K562 (cell line): ENCODE results near the gene MICAL2. TPM values are rescaled to one million over a fixed set of nuclear protein-coding genes. Genes with fewer than 3 reads are reported as not detected.

ENCODE experiments used
- ATAC-seq: fragments of 200-7000 bp; cut with Tn5 transposase; 3 replicates; pipeline ENCODE4 v1.9.1; 2020; ENCODE audit warnings: moderate library complexity
- BruUV-seq: library from RNA; stranded (reverse); fragments of 400-500 nt; replicated peaks from 2 replicates; lab custom pipeline; 2021; lab: Mats Ljungman, UMichigan
- CTCF ChIA-PET: fragments of 300-600 bp; formaldehyde crosslinking; extraction: SDS; loops from one replicate; lab custom pipeline; 2021; ENCODE audit warnings: low intra/inter-chr PET ratio; lab: Yijun Ruan, JAX
- POLR2A ChIA-PET: fragments of 300-600, 350-650 bp; sonication (Branson Sonifier 250); formaldehyde crosslinking; extraction: SDS; loops from one replicate; lab custom pipeline; 2021; ENCODE audit warnings: antibody characterized with exemption, inconsistent platforms; lab: Yijun Ruan, JAX
- DNase-seq, 4 experiments: peaks; one replicate each; pipeline versions ENCODE4 v3.0.0 to v3.0.0-alpha.2; 2011 to 2018; ENCODE audit warnings: low spot score in 3 of 4, mixed read lengths in 3 of 4; ENCODE audit errors: extremely low read depth in 1 of 4
- FAIRE-seq: peaks from 2 replicates; lab custom pipeline; 2011; peaks lifted over from hg19 to GRCh38; lab: Jason Lieb, UNC
- H2AFZ ChIP-seq: 2 replicates; pipeline ENCODE4 v1.6.0; 2011; ENCODE audit warnings: low read depth, low read length, control low read depth, inconsistent platforms
- H3K27ac ChIP-seq: fragments of 200-600 bp; 3 replicates; pipeline ENCODE4 v1.8.0; 2011; ENCODE audit warnings: low read depth, mild to moderate bottlenecking, control low read depth, inconsistent platforms, low read length, moderate library complexity, mixed read lengths; ENCODE audit errors: extremely low read depth
- H3K27me3 ChIP-seq, 2 experiments: fragments of 300-600 bp in 1 of 2; 2 replicates in 1 of 2; 3 replicates in 1 of 2; pipeline versions ENCODE4 v1.6.0 to v1.8.0; 2011; ENCODE audit warnings: inconsistent platforms in 2 of 2, low read length in 2 of 2, mild to moderate bottlenecking in 1 of 2, mixed read lengths in 1 of 2, moderate library complexity in 1 of 2; ENCODE audit not compliant: control insufficient read depth in 2 of 2, insufficient read depth in 2 of 2
- H3K36me3 ChIP-seq: fragments of 300-600 bp; 3 replicates; pipeline ENCODE4 v1.8.0; 2011; ENCODE audit warnings: mild to moderate bottlenecking, low read length, inconsistent platforms; ENCODE audit not compliant: control insufficient read depth, insufficient read depth
- H3K4me1 ChIP-seq, 2 experiments: fragments of 200-600 bp in 1 of 2; replicated peaks in 1 of 2; 2 replicates in 1 of 2; 3 replicates in 1 of 2; pipeline versions ENCODE4 v1.5.1 to v1.8.0; 2011; ENCODE audit warnings: inconsistent platforms in 2 of 2, low read length in 2 of 2, mild to moderate bottlenecking in 1 of 2, mixed read lengths in 1 of 2, moderate library complexity in 1 of 2; ENCODE audit not compliant: control insufficient read depth in 2 of 2, insufficient read depth in 2 of 2
- H3K4me2 ChIP-seq: 2 replicates; pipeline ENCODE4 v1.6.1; 2011; ENCODE audit warnings: low read length, control low read depth, inconsistent platforms, mixed read lengths; ENCODE audit not compliant: insufficient read depth
- H3K4me3 ChIP-seq: fragments of 200-600 bp; sonication (generic), shearing (Covaris generic); 2 replicates; pipeline ENCODE4 v1.5.1; 2016; ENCODE audit warnings: control low read depth, inconsistent platforms
- H3K79me2 ChIP-seq: fragments of 200-600 bp; 3 replicates; pipeline ENCODE4 v1.8.0; 2011; ENCODE audit warnings: low read length, inconsistent platforms; ENCODE audit not compliant: control insufficient read depth, insufficient read depth
- H3K9ac ChIP-seq, 2 experiments: 2 replicates each; pipeline versions ENCODE4 v1.6.0 to v1.6.1; 2011; ENCODE audit warnings: low read depth in 2 of 2, low read length in 2 of 2, control low read depth in 1 of 2, inconsistent platforms in 1 of 2, mild to moderate bottlenecking in 1 of 2, mixed read lengths in 1 of 2; ENCODE audit not compliant: insufficient read depth in 1 of 2
- H3K9me1 ChIP-seq: one replicate; pipeline ENCODE4 v1.6.0; 2011; ENCODE audit warnings: inconsistent platforms, mild to moderate bottlenecking, low read length, moderate library complexity; ENCODE audit not compliant: control insufficient read depth, insufficient read depth
- H3K9me3 ChIP-seq: replicated peaks from 2 replicates; pipeline ENCODE4 v1.5.1; 2011; ENCODE audit warnings: low read depth, low read length, inconsistent platforms; ENCODE audit not compliant: control insufficient read depth, insufficient read depth
- H4K20me1 ChIP-seq: replicated peaks from 2 replicates; pipeline ENCODE4 v1.6.1; 2011; ENCODE audit warnings: low read length, inconsistent platforms, mixed read lengths; ENCODE audit not compliant: control insufficient read depth, insufficient read depth
- CBFA2T3 ChIP-seq: fragments of 450-650 bp; IDR thresholded peaks from 2 replicates; pipeline ENCODE4 v1.6.1; 2017
- ELF1 ChIP-seq: fragments of 200-800 bp; sonication (Bioruptor generic); IDR thresholded peaks from 2 replicates; pipeline ENCODE4 v1.6.1; 2016; ENCODE audit warnings: missing genetic modification characterization, missing compliant biosample characterization
- FOXM1 ChIP-seq, 2 experiments: fragments of 450-650 bp in 1 of 2; sonication (generic) in 1 of 2; formaldehyde crosslinking in 1 of 2; IDR thresholded peaks; 2 replicates each; pipeline versions ENCODE4 v1.6.1 to v1.9.0; 2017 to 2022; ENCODE audit warnings: low read depth in 2 of 2, mild to moderate bottlenecking in 2 of 2, missing genetic modification reagents in 1 of 2, moderate library complexity in 1 of 2
- MYBL2 ChIP-seq, 2 experiments: fragments of 450-650 bp in 1 of 2; sonication (generic) in 1 of 2; formaldehyde crosslinking in 1 of 2; IDR thresholded peaks; 2 replicates each; pipeline versions ENCODE4 v1.6.1 to v1.8.1; 2017 to 2022; ENCODE audit warnings: borderline replicate concordance in 1 of 2, inconsistent platforms in 1 of 2, low read depth in 1 of 2, mild to moderate bottlenecking in 1 of 2, missing genetic modification reagents in 1 of 2, moderate library complexity in 1 of 2
- TAF7 ChIP-seq: fragments of 450-650 bp; IDR thresholded peaks from 2 replicates; pipeline ENCODE4 v1.6.1; 2016; ENCODE audit warnings: missing genetic modification characterization, missing compliant biosample characterization
- TRIM24 ChIP-seq, 2 experiments: fragments of 450-650 bp; IDR thresholded peaks; 2 replicates each; pipeline ENCODE4 v1.6.1; 2016
- TRIM28 ChIP-seq: fragments of 450-650 bp; IDR thresholded peaks from 2 replicates; pipeline ENCODE4 v1.6.1; 2017
- ZBTB40 ChIP-seq, 2 experiments: fragments of 450-650 bp in 1 of 2; sonication (generic) in 1 of 2; formaldehyde crosslinking in 1 of 2; IDR thresholded peaks; 2 replicates each; pipeline versions ENCODE4 v1.7.1 to v1.9.0; 2016 to 2022; ENCODE audit warnings: inconsistent platforms in 1 of 2, mild to moderate bottlenecking in 1 of 2, missing genetic modification reagents in 1 of 2
- ZNF232 ChIP-seq: sonication (generic); formaldehyde crosslinking; IDR thresholded peaks from 2 replicates; pipeline ENCODE4 v1.8.0; 2022; ENCODE audit warnings: mild to moderate bottlenecking, missing genetic modification reagents
- ZNF316 ChIP-seq: fragments of 450-650 bp; IDR thresholded peaks from 2 replicates; pipeline ENCODE4 v1.6.1; 2016
- ZNF57 ChIP-seq: fragments of 450-650 bp; formaldehyde crosslinking; IDR thresholded peaks from 2 replicates; pipeline ENCODE4 v1.4.0; 2020; ENCODE audit warnings: mild to moderate bottlenecking, moderate library complexity
- ZNF583 ChIP-seq: fragments of 250-450 bp; sonication (Bioruptor Pico); IDR thresholded peaks from 2 replicates; pipeline ENCODE4 v1.4.0; 2020
- WGBS: fragments of 100-300 bp; shearing (Covaris generic); methylation state at CpG from one replicate; pipeline ENCODE4 v1.1.6; 2016; ENCODE audit warnings: low coverage, mixed read lengths; ENCODE audit not compliant: insufficient coverage; ENCODE audit errors: missing lambda C conversion rate; 5-methylcytosine and 5-hydroxymethylcytosine counted together
- in situ Hi-C: fragments of 300-500 bp; cut with MboI; formaldehyde crosslinking; loops from 4 replicates; pipeline ENCODE4 v1.15.0; 2018; ENCODE audit warnings: inconsistent platforms, mixed read lengths
- intact Hi-C: fragments of 100-400 bp; cut with micrococcal nuclease; formaldehyde crosslinking; loops from 2 replicates; pipeline ENCODE4 v1.14.2; 2022
- polyA plus RNA-seq, 8 experiments: library from polyadenylated mRNA; depleted of rRNA in 4 of 8; stranded (reverse) in 5 of 8; unstranded in 3 of 8; fragments of >200 nt; fragmentation: Nextera tagmentation in 2 of 8; fragmentation: Illumina TruSeq in 1 of 8; extraction: Ambion mirVana in 2 of 8; extraction: Trizol in 1 of 8; gene quantifications; 2 replicates each; pipeline versions ENCODE4 v1.2.1 to v1.2.3, GENCODE V29; 2011 to 2014; ENCODE audit warnings: inconsistent platforms in 1 of 8, missing spikeins in 1 of 8
- total RNA-seq, 7 experiments: library from RNA; depleted of rRNA in 6 of 7; stranded (reverse); fragments of >200 nt in 6 of 7; fragmentation: Illumina TruSeq in 2 of 7; extraction: Trizol in 2 of 7; gene quantifications; 2 replicates each; pipeline versions ENCODE4 v1.2.1 to v1.2.3, GENCODE V29; 2011 to 2021; ENCODE audit warnings: low replicate concordance in 1 of 7

The MICAL2 gene
- total and polyA plus RNA-seq, 9 of the 15 experiments (the other 6 are each of a cell fraction or from before 2014, with no cell fraction given), result 4.7 to 64.2 (median 33.6) TPM

GRCh38 chr11:12204506-12204905, 94.1 kb downstream of the MICAL2 start:
- H4K20me1 ChIP-seq, result no peaks in the 10 kb centered on the region
- H3K4me2 ChIP-seq, result no peak overlapping the region
- no peak for FAIRE-seq
- peaks cover 7% of the 10 kb centered on the region; the same call in 1 of the 3 replicates for H3K79me2 ChIP-seq
- CTCF ChIA-PET, result no interaction called here
- no peak overlapping the region for H3K9ac ChIP-seq
- no peak overlapping the region for H2AFZ ChIP-seq
- no peak overlapping the region; the same call in 2 of the 3 replicates for H3K27ac ChIP-seq
- 100% methylated on average over 1 of the region's 1 CpG for WGBS
- POLR2A ChIA-PET, result no interaction called here
- H3K27me3 ChIP-seq, result no peaks in the 10 kb centered on the region
- peaks cover 2% of the 10 kb centered on the region for H3K9me1 ChIP-seq
- BruUV-seq, result no TSS peak
- TF ChIP-seq ZBTB40 (IDR thresholded peaks at IDR 0.05) (no peak), ZBTB40 (CRISPR knock-in tag; IDR thresholded peaks at IDR 0.05) (no peak), ZNF583 (CRISPR knock-in tag) (no peak), TAF7 (tag) (no peak), CBFA2T3 (0 out of 2 replicates have a peak, but pooled peaks have one; percentile 13), ZNF316 (peak; percentile 81), TRIM28 (0 out of 2 replicates have a peak, but pooled peaks have one; percentile 57), ELF1 (tag) (no peak), TRIM24 (IDR thresholded peaks at IDR 0.05) (peak; percentile 56 to 72; a peak in 3 of 4 replicates), ZNF57 (CRISPR knock-in tag) (no peak), MYBL2 (IDR thresholded peaks at IDR 0.05; ENCODE audit: low read depth) (no peak), MYBL2 (CRISPR knock-in tag; IDR thresholded peaks at IDR 0.05; ENCODE audit: borderline replicate concordance) (no peak), ZNF232 (CRISPR knock-in tag) (no peak), FOXM1 (IDR thresholded peaks at IDR 0.05; ENCODE audit: low read depth) (no peak), FOXM1 (CRISPR knock-in tag; IDR thresholded peaks at IDR 0.05; ENCODE audit: low read depth) (no peak)
- no peak overlapping the region for H3K4me3 ChIP-seq
- ATAC-seq, result no peak
- DNase-seq, result no peak
- 0 out of 2 replicates have a peak, but pooled peaks cover 2% of the 10 kb centered on the region for H3K9me3 ChIP-seq
- intact Hi-C loops (loop anchor here (5.0 kb wide), 1 partner anchor 37 kb away; no protein-coding TSS in a partner anchor), in situ Hi-C loops (no loop called here)
- H3K36me3 ChIP-seq, result peaks cover 46% of the 10 kb centered on the region
- H3K4me1 ChIP-seq, result peaks cover 13 to 35% of the 10 kb centered on the region in 2 experiments
